HEK293 (cell line): ENCODE results near the gene PIN1.

Experiments used
- REPIN1 ChIP-seq: fragments of 450-650 bp; formaldehyde crosslinking; IDR thresholded peaks from 2 replicates; pipeline ENCODE4 v1.5.1; 2017; ENCODE audit warnings: missing biosample characterization, missing genetic modification characterization, low read depth
- SP7 ChIP-seq: fragments of 450-650 bp; formaldehyde crosslinking; IDR thresholded peaks from 2 replicates; pipeline ENCODE4 v1.5.1; 2016; ENCODE audit warnings: missing biosample characterization, missing genetic modification characterization
- ZBTB17 ChIP-seq: fragments of 450-650 bp; formaldehyde crosslinking; IDR thresholded peaks from 2 replicates; pipeline ENCODE4 v1.5.1; 2016; ENCODE audit warnings: missing biosample characterization, missing genetic modification characterization
- ZBTB21 ChIP-seq: fragments of 450-650 bp; formaldehyde crosslinking; IDR thresholded peaks from 2 replicates; pipeline ENCODE4 v1.5.1; 2017; ENCODE audit warnings: missing biosample characterization, missing genetic modification characterization
- ZBTB7A ChIP-seq: fragments of 450-650 bp; formaldehyde crosslinking; IDR thresholded peaks from 2 replicates; pipeline ENCODE4 v1.5.1; 2016; ENCODE audit warnings: low read depth, missing biosample characterization, missing genetic modification characterization
- ZNF341 ChIP-seq: fragments of 450-650 bp; formaldehyde crosslinking; IDR thresholded peaks from 2 replicates; pipeline ENCODE4; 2016; ENCODE audit warnings: low read depth, missing biosample characterization, missing genetic modification characterization
- ZNF404 ChIP-seq: fragments of 450-650 bp; formaldehyde crosslinking; IDR thresholded peaks from 2 replicates; pipeline ENCODE4 v1.5.1; 2017; ENCODE audit warnings: missing biosample characterization, missing genetic modification characterization
- ZNF423 ChIP-seq: fragments of 450-650 bp; formaldehyde crosslinking; IDR thresholded peaks from 2 replicates; pipeline ENCODE4 v1.5.1; 2016; ENCODE audit warnings: missing biosample characterization, missing genetic modification characterization
- TF ChIP-seq, protein P1 (sequence below): fragments of 450-650 bp; formaldehyde crosslinking; IDR thresholded peaks from 2 replicates; pipeline ENCODE4 v1.5.1; 2016; ENCODE audit warnings: missing biosample characterization, missing genetic modification characterization
- TF ChIP-seq, protein P2 (sequence below): sonication (generic); formaldehyde crosslinking; IDR thresholded peaks from 2 replicates; pipeline ENCODE4 v1.8.1; 2022; ENCODE audit warnings: mild to moderate bottlenecking, moderate library complexity, missing genetic modification reagents
- TF ChIP-seq, protein P3 (sequence below): fragments of 450-650 bp; formaldehyde crosslinking; IDR thresholded peaks from 2 replicates; pipeline ENCODE4 v1.5.0; 2017; ENCODE audit warnings: missing biosample characterization, missing genetic modification characterization, borderline replicate concordance

DNA sequence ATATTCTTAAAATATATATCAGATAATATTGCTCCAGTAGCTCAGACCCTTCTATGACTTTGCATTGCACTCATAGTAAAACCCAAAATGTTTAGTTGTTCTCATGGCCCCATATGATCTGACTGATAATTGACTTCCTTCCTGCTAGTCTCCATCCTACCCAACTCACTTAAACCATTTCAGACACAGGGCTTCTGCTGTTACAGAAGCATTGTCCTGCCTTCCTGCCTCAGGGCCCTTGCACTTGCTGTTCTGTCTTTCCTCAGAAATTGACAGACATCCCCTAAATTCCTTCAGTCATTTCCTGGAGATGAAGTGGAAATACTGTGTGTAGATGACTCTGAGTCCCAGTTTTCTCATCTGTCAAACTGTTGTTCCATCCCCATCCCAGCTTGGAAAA is 36.0 kb upstream of the PIN1 start:
- TF ChIP-seq, protein P1, sequence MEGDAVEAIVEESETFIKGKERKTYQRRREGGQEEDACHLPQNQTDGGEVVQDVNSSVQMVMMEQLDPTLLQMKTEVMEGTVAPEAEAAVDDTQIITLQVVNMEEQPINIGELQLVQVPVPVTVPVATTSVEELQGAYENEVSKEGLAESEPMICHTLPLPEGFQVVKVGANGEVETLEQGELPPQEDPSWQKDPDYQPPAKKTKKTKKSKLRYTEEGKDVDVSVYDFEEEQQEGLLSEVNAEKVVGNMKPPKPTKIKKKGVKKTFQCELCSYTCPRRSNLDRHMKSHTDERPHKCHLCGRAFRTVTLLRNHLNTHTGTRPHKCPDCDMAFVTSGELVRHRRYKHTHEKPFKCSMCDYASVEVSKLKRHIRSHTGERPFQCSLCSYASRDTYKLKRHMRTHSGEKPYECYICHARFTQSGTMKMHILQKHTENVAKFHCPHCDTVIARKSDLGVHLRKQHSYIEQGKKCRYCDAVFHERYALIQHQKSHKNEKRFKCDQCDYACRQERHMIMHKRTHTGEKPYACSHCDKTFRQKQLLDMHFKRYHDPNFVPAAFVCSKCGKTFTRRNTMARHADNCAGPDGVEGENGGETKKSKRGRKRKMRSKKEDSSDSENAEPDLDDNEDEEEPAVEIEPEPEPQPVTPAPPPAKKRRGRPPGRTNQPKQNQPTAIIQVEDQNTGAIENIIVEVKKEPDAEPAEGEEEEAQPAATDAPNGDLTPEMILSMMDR = no peak
- TF ChIP-seq, protein P2, sequence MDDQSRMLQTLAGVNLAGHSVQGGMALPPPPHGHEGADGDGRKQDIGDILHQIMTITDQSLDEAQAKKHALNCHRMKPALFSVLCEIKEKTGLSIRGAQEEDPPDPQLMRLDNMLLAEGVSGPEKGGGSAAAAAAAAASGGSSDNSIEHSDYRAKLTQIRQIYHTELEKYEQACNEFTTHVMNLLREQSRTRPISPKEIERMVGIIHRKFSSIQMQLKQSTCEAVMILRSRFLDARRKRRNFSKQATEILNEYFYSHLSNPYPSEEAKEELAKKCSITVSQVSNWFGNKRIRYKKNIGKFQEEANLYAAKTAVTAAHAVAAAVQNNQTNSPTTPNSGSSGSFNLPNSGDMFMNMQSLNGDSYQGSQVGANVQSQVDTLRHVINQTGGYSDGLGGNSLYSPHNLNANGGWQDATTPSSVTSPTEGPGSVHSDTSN (CRISPR knock-in tag) = no peak
- TF ChIP-seq SP7 (tag by site-specific recombination) (no peak), ZNF341 (tag by site-specific recombination) (no peak), ZBTB7A (tag by site-specific recombination) (no peak), ZNF404 (no peak), ZBTB17 (tag by site-specific recombination) (no peak), REPIN1 (tag by site-specific recombination) (no peak), ZNF423 (tag by site-specific recombination) (no peak), ZBTB21 (tag by site-specific recombination) (no peak)
- TF ChIP-seq, protein P3, sequence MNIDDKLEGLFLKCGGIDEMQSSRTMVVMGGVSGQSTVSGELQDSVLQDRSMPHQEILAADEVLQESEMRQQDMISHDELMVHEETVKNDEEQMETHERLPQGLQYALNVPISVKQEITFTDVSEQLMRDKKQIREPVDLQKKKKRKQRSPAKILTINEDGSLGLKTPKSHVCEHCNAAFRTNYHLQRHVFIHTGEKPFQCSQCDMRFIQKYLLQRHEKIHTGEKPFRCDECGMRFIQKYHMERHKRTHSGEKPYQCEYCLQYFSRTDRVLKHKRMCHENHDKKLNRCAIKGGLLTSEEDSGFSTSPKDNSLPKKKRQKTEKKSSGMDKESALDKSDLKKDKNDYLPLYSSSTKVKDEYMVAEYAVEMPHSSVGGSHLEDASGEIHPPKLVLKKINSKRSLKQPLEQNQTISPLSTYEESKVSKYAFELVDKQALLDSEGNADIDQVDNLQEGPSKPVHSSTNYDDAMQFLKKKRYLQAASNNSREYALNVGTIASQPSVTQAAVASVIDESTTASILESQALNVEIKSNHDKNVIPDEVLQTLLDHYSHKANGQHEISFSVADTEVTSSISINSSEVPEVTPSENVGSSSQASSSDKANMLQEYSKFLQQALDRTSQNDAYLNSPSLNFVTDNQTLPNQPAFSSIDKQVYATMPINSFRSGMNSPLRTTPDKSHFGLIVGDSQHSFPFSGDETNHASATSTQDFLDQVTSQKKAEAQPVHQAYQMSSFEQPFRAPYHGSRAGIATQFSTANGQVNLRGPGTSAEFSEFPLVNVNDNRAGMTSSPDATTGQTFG (tag by site-specific recombination) = no peak
